ENCODE data around the gene CCDC60. TPM values are rescaled to one million over a fixed set of nuclear protein-coding genes. Genes with fewer than 3 reads are reported as not detected.

CCDC60 gene
- total RNA-seq, 4 donors from 2014 or later = not detected

DNA sequence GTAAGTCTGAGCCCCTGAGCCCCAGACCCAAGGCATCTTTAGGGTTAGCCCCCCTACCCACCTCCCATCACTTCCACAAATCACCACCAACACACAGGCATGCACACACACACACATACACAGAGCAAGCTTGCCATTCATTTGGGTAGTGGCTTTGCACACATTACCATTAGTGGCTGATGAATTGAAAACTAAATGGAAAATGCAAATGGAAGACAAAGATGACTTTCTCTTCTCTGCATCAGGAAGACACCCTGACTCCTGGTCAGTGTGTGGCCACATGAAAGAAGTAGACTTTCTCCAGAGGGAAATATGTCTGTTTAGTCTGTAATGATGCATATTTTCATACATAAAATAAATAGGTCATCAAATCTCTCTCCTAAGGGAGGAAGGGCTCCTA, 55.2 kb downstream of the CCDC60 start:
- TF ChIP-seq, protein P1, sequence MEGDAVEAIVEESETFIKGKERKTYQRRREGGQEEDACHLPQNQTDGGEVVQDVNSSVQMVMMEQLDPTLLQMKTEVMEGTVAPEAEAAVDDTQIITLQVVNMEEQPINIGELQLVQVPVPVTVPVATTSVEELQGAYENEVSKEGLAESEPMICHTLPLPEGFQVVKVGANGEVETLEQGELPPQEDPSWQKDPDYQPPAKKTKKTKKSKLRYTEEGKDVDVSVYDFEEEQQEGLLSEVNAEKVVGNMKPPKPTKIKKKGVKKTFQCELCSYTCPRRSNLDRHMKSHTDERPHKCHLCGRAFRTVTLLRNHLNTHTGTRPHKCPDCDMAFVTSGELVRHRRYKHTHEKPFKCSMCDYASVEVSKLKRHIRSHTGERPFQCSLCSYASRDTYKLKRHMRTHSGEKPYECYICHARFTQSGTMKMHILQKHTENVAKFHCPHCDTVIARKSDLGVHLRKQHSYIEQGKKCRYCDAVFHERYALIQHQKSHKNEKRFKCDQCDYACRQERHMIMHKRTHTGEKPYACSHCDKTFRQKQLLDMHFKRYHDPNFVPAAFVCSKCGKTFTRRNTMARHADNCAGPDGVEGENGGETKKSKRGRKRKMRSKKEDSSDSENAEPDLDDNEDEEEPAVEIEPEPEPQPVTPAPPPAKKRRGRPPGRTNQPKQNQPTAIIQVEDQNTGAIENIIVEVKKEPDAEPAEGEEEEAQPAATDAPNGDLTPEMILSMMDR (IDR thresholded peaks at IDR 0.05) = no peak
- TF ChIP-seq POLR2A (IDR thresholded peaks at IDR 0.05) = no peak
- intact Hi-C loops (cut with DNase I; ENCODE audit: low total_unique reads) = no loop called here
- no peak overlapping the region for H3K4me3 ChIP-seq (ENCODE audit: low read depth, poor library complexity, severe bottlenecking)
- no peak for DNase-seq (ENCODE audit: low spot score in 2 of 2)

DNA sequence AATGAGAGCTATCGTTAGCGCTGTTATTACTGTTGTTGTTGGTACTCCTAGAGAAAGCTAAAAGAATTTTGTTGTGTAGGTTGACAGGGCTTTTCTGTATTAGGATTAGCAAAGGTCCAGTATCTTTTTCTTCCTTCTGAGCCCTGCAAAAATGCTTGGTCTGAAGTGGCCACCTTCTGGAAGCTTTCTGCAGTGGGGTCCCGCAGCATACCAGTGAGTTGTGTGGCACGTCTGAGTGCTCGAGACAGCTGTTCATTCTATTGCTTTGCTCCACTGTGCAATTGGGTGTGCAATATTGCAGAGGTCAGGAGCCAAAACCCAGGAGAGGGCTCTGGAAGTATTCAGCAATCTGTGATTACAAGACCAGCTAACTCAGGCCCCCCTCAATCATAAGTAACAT, 57.1 kb downstream of the CCDC60 start:
- DNase-seq (ENCODE audit: low spot score in 2 of 2) = no peak
- TF ChIP-seq POLR2A (IDR thresholded peaks at IDR 0.05) = no peak
- TF ChIP-seq, protein P1 (IDR thresholded peaks at IDR 0.05) = no peak
- intact Hi-C loops (cut with DNase I; ENCODE audit: low total_unique reads) = no loop called here
- H3K4me3 ChIP-seq (ENCODE audit: low read depth, poor library complexity, severe bottlenecking) = no peak overlapping the region
- 72 to 77% methylated on average over 5 of the region's 5 CpGs for WGBS, 2 donors

DNA sequence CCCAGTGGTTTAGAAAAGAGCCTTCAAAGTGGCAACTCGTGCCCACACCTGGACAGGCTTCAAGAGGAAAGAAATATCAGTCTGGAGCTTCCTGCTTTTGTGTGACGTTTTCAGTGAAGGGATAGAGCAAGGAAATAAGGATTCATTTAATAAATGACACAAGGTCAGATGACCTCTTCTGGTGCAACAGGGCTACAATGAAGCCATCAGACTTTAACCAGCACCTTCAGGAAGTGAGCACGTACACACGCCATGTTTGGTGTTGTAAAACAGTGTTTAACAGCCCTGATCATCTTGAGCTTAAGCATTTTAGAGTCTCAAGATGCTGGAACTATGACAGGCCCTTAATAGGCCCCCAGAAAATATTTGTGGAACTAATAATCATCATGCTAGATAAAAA, 59.1 kb downstream of the CCDC60 start:
- no peak for TF ChIP-seq POLR2A (IDR thresholded peaks at IDR 0.05)
- TF ChIP-seq, protein P1 (IDR thresholded peaks at IDR 0.05) = no peak
- DNase-seq (ENCODE audit: low spot score in 2 of 2) = no peak
- intact Hi-C loops (cut with DNase I; ENCODE audit: low total_unique reads) = no loop called here
- no peak overlapping the region for H3K4me3 ChIP-seq (ENCODE audit: low read depth, poor library complexity, severe bottlenecking)
- 29 to 40% methylated on average over 4 of the region's 4 CpGs for WGBS, 2 donors

DNA sequence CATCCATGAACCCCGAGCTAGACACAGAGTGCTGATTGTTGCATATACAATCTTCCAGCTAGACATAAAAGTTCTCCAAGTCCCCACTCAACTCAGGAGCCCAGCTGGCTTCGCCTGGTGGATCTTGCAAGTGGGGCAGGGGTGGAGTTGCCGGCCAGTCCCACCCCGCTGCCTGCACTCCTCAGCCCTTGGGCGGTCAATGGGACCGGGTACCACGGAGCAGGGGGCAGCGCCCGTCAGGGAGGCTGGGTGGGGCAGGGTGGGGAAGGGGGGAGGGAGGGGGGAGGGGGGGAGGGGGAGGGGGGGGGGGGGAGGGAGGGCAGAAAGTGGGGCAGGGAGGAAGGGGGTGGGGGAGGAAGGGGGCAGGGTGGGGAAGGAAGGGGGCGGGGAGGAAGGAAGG, 63.0 kb downstream of the CCDC60 start:
- intact Hi-C loops (cut with DNase I; ENCODE audit: low total_unique reads) = no loop called here
- TF ChIP-seq POLR2A (IDR thresholded peaks at IDR 0.05) = no peak
- TF ChIP-seq, protein P1 (IDR thresholded peaks at IDR 0.05) = no peak
- DNase-seq (ENCODE audit: low spot score in 2 of 2) = no peak
- no peak overlapping the region for H3K4me3 ChIP-seq (ENCODE audit: low read depth, poor library complexity, severe bottlenecking)
- 82 to 84% methylated on average over 3 to 5 of the region's 10 CpGs for WGBS, 2 donors

DNA sequence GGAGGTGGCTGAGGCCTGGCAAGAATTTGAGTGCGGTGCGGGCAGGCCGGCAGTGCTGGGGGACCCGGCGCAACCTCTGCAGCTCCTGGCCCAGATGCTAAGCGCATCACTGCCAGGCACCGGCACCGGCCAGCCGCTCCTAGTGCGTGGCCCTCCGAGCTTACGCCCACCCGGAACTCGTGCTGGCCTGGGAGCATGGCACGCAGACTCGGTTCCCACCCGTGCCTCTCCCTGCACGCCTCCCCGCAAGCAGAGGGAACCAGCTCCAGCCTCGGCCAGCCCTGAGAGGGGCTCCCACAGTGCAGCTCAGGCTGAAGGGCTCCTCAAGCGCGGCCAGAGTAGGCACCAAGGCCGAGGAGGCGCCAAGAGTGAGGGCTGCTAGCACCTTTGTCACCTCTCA, 63.7 kb downstream of the CCDC60 start:
- WGBS, 2 donors = 89 to 94% methylated on average over 13 to 24 of the region's 24 CpGs
- H3K4me3 ChIP-seq (ENCODE audit: low read depth, poor library complexity, severe bottlenecking) = no peak overlapping the region
- no peak for TF ChIP-seq POLR2A (IDR thresholded peaks at IDR 0.05)
- TF ChIP-seq, protein P1 (IDR thresholded peaks at IDR 0.05) = no peak
- intact Hi-C loops (cut with DNase I; ENCODE audit: low total_unique reads) = no loop called here
- no peak for DNase-seq (ENCODE audit: low spot score in 2 of 2)

DNA sequence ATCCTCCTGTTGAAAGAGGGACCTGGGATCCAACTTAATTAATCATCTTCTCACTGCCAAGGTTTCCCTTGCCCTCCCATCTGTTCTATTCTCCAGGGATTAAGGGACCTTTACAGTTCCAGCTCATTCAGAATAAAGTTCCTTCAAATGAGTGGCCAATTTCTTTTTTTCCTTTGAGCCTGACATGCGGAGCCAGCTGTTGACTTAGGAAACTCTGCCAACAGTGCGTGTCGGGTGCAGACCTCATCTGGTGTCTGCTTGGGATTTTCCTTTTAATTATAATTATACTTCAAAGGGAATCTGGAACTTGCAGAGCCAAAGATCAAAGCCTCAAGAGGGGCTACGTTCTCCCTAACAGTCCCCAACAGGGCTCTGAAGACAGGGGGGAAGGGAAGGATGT, 64.8 kb downstream of the CCDC60 start:
- intact Hi-C loops (cut with DNase I; ENCODE audit: low total_unique reads) = no loop called here
- DNase-seq (ENCODE audit: low spot score in 2 of 2) = no peak
- H3K4me3 ChIP-seq (ENCODE audit: low read depth, poor library complexity, severe bottlenecking) = no peak overlapping the region
- TF ChIP-seq, protein P1 (IDR thresholded peaks at IDR 0.05) = no peak
- TF ChIP-seq POLR2A (IDR thresholded peaks at IDR 0.05) = no peak
- 20 to 45% methylated on average over 4 of the region's 4 CpGs for WGBS, 2 donors

Data from lower leg skin (tissue), 4 donors.